DOHH2 (cell line): Measurements from ENCODE around the gene PINLYP.
"Not testable (repeated sequence)": the region's sequence is repeated elsewhere in the genome, so short reads cannot be mapped to it uniquely, and the experiment has no call there.

ENCODE experiments used
- H3F3A ChIP-seq: fragments of 200-600 bp; sonication (generic), shearing (Covaris generic); 2 replicates; pipeline ENCODE4 v1.6.0; 2016; ENCODE audit warnings: antibody characterized with exemption, mild to moderate bottlenecking; ENCODE audit not compliant: control insufficient read depth, insufficient read depth
- H3K27ac ChIP-seq: fragments of 200-600 bp; sonication (generic); 2 replicates; pipeline ENCODE4 v1.5.1; 2014; ENCODE audit warnings: low read depth, mild to moderate bottlenecking, low read length, moderate library complexity
- H3K27me3 ChIP-seq: fragments of 200-600 bp; sonication (generic); 2 replicates; pipeline ENCODE4 v1.6.1; 2014; ENCODE audit warnings: mild to moderate bottlenecking, low read length, mixed read lengths; ENCODE audit not compliant: control insufficient read depth
- H3K36me3 ChIP-seq: fragments of 200-600 bp; sonication (generic); 2 replicates; pipeline ENCODE4 v1.6.1; 2014; ENCODE audit warnings: mild to moderate bottlenecking, low read length, moderate library complexity, mixed read lengths; ENCODE audit not compliant: control insufficient read depth
- H3K4me1 ChIP-seq: fragments of 200-600 bp; sonication (generic); 2 replicates; pipeline ENCODE4 v1.6.1; 2014; ENCODE audit warnings: mild to moderate bottlenecking, low read length, mixed read lengths; ENCODE audit not compliant: control insufficient read depth
- H3K4me2 ChIP-seq: fragments of 200-600 bp; sonication (generic); 2 replicates; pipeline ENCODE4 v1.6.0; 2014; ENCODE audit warnings: mild to moderate bottlenecking, low read length, moderate library complexity
- H3K4me3 ChIP-seq: fragments of 200-600 bp; sonication (generic); 2 replicates; pipeline ENCODE4 v1.5.1; 2014; ENCODE audit warnings: mild to moderate bottlenecking, low read length, mixed read lengths
- H3K79me2 ChIP-seq: fragments of 200-600 bp; sonication (generic); 2 replicates; pipeline ENCODE4 v1.6.1; 2014; ENCODE audit warnings: mild to moderate bottlenecking, low read length, mixed read lengths; ENCODE audit not compliant: control insufficient read depth
- H3K9me2 ChIP-seq: fragments of 200-600 bp; sonication (generic); replicated peaks from 2 replicates; pipeline ENCODE4 v1.6.1; 2014; ENCODE audit warnings: mild to moderate bottlenecking, low read length, mixed read lengths; ENCODE audit not compliant: control insufficient read depth
- H3K9me3 ChIP-seq: fragments of 200-600 bp; sonication (generic); 2 replicates; pipeline ENCODE4 v1.6.1; 2014; ENCODE audit warnings: antibody characterized with exemption, low read length, mixed read lengths; ENCODE audit not compliant: control insufficient read depth, insufficient read depth
- H4K20me1 ChIP-seq: fragments of 200-600 bp; sonication (generic); 2 replicates; pipeline ENCODE4 v1.6.0; 2014; ENCODE audit warnings: low read depth, mild to moderate bottlenecking, antibody characterized with exemption, low read length, moderate library complexity; ENCODE audit not compliant: control insufficient read depth, insufficient read depth
- CTCF ChIP-seq: fragments of 200-600 bp; sonication (generic); IDR thresholded peaks from one replicate; pipeline ENCODE4 v1.5.1; 2014; ENCODE audit warnings: antibody characterized with exemption, mild to moderate bottlenecking, low read depth, low read length; ENCODE audit not compliant: poor library complexity, severe bottlenecking
- EZH2phosphoT487 ChIP-seq: fragments of 200-600 bp; sonication (generic); IDR thresholded peaks from 2 replicates; pipeline ENCODE4 v1.6.1; 2017; ENCODE audit warnings: borderline replicate concordance, mild to moderate bottlenecking, antibody characterized with exemption, low read length, moderate library complexity, mixed read lengths

PINLYP gene

GRCh38 chr19:43544077-43544476, 31.5 kb upstream of the PINLYP start:
- Histone ChIP-seq H4K20me1 (no peaks in the 10 kb centered on the region), H3F3A (no peaks in the 10 kb centered on the region), H3K9me3 (no peaks in the 10 kb centered on the region), H3K79me2 (no peaks in the 10 kb centered on the region), H3K4me2 (no peak overlapping the region), H3K27ac (no peak overlapping the region), H3K36me3 (peaks cover 31% of the 10 kb centered on the region), H3K27me3 (no peaks in the 10 kb centered on the region), H3K4me3 (no peak overlapping the region), H3K9me2 (no peaks in the 10 kb centered on the region), H3K4me1 (no peaks in the 10 kb centered on the region)
- TF ChIP-seq EZH2phosphoT487 = no peak
- no peak for TF ChIP-seq CTCF

- Histone ChIP-seq H4K20me1 (no peaks in the 10 kb centered on the region), H3K9me2 (no peaks in the 10 kb centered on the region), H3K9me3 (no peaks in the 10 kb centered on the region), H3K27ac (no peak overlapping the region), H3K4me3 (no peak overlapping the region), H3K36me3 (peaks cover 24% of the 10 kb centered on the region; the same call in 1 of the 2 replicates), H3F3A (no peaks in the 10 kb centered on the region), H3K79me2 (no peaks in the 10 kb centered on the region), H3K4me2 (no peak overlapping the region), H3K27me3 (no peaks in the 10 kb centered on the region), H3K4me1 (no peaks in the 10 kb centered on the region)
- no peak for TF ChIP-seq EZH2phosphoT487
- TF ChIP-seq CTCF = no peak
Measured at GRCh38 chr19:43545276-43545675, 30.3 kb upstream of the PINLYP start.

- Histone ChIP-seq H3K9me2 (no peaks in the 10 kb centered on the region), H4K20me1 (no peaks in the 10 kb centered on the region), H3K36me3 (peaks cover 22% of the 10 kb centered on the region; the same call in 1 of the 2 replicates), H3K27ac (no peak overlapping the region), H3K9me3 (no peaks in the 10 kb centered on the region), H3F3A (no peaks in the 10 kb centered on the region), H3K79me2 (no peaks in the 10 kb centered on the region), H3K4me2 (no peak overlapping the region), H3K4me3 (no peak overlapping the region), H3K27me3 (no peaks in the 10 kb centered on the region), H3K4me1 (no peaks in the 10 kb centered on the region)
- no peak for TF ChIP-seq CTCF
- TF ChIP-seq EZH2phosphoT487 = no peak
Measured at GRCh38 chr19:43545981-43546380, 29.6 kb upstream of the PINLYP start.

- Histone ChIP-seq H4K20me1 (no peaks in the 10 kb centered on the region), H3K27me3 (no peaks in the 10 kb centered on the region), H3K9me3 (no peaks in the 10 kb centered on the region), H3K79me2 (no peaks in the 10 kb centered on the region), H3K36me3 (peaks cover 26% of the 10 kb centered on the region), H3K4me3 (no peak overlapping the region), H3K9me2 (no peaks in the 10 kb centered on the region), H3K27ac (no peak overlapping the region), H3K4me2 (no peak overlapping the region), H3F3A (no peaks in the 10 kb centered on the region), H3K4me1 (no peaks in the 10 kb centered on the region)
- TF ChIP-seq CTCF (no peak), EZH2phosphoT487 (no peak)
Measured at GRCh38 chr19:43546581-43546980, 29.0 kb upstream of the PINLYP start.

- H3K36me3 ChIP-seq = peaks cover 31% of the 10 kb centered on the region
- H3K9me2 ChIP-seq, H3K27me3 ChIP-seq, H3K4me1 ChIP-seq, H3K27ac ChIP-seq, H3F3A ChIP-seq, H3K9me3 ChIP-seq, H3K79me2 ChIP-seq, H3K4me3 ChIP-seq, H4K20me1 ChIP-seq, H3K4me2 ChIP-seq: not testable (repeated sequence)
Measured at GRCh38 chr19:43547926-43548325, 27.7 kb upstream of the PINLYP start.
